NCI-H82 (cell line): ENCODE data around the gene NOTCH4.
"Not testable (repeated sequence)": the region's sequence is repeated elsewhere in the genome, so short reads cannot be mapped to it uniquely, and the experiment has no call there.

Experiments
- DNase-seq: peaks from one replicate; lab custom pipeline; 2025; lab: John Stamatoyannopoulos, UW

The NOTCH4 gene

GRCh38 chr6:32223258-32224235, at the start of gene NOTCH4:
TSS of gene NOTCH4 (minus strand) at chr6:32224067. CDS start at chr6:32223928, 139 bp downstream.
- no peak for DNase-seq

- no peak for DNase-seq
Measured at GRCh38 chr6:32271429-32271828, 47.6 kb upstream of the NOTCH4 start.

GRCh38 chr6:32268459-32268858, 44.6 kb upstream of the NOTCH4 start:
- not testable (repeated sequence) for DNase-seq

GRCh38 chr6:32267035-32267434, 43.2 kb upstream of the NOTCH4 start:
- DNase-seq: no peak

- DNase-seq: not testable (repeated sequence)
Measured at GRCh38 chr6:32257262-32257661, 33.4 kb upstream of the NOTCH4 start.

GRCh38 chr6:32255199-32256153, 31.6 kb upstream of the NOTCH4 start:
- DNase-seq: peak; percentile 40

GRCh38 chr6:32254761-32255198, 30.9 kb upstream of the NOTCH4 start:
- no peak for DNase-seq

- DNase-seq: no peak
Measured at GRCh38 chr6:32252331-32253009, 28.6 kb upstream of the NOTCH4 start.

- no peak for DNase-seq
Measured at GRCh38 chr6:32249262-32249661, 25.4 kb upstream of the NOTCH4 start.

GRCh38 chr6:32247401-32247800, 23.5 kb upstream of the NOTCH4 start:
- DNase-seq: no peak

GRCh38 chr6:32244946-32245398, 21.1 kb upstream of the NOTCH4 start:
- DNase-seq: peak; percentile 82

GRCh38 chr6:32244270-32244669, 20.4 kb upstream of the NOTCH4 start:
- DNase-seq: peak; percentile 72

GRCh38 chr6:32242318-32242813, 18.5 kb upstream of the NOTCH4 start:
- not testable (repeated sequence) for DNase-seq

- no peak for DNase-seq
Measured at GRCh38 chr6:32240686-32241085, 16.8 kb upstream of the NOTCH4 start.

GRCh38 chr6:32239462-32239861, 15.6 kb upstream of the NOTCH4 start:
- no peak for DNase-seq

GRCh38 chr6:32234934-32235333, 11.1 kb upstream of the NOTCH4 start:
- no peak for DNase-seq

- no peak for DNase-seq
Measured at GRCh38 chr6:32226434-32226833, 2.6 kb upstream of the NOTCH4 start.

- no peak for DNase-seq
Measured at GRCh38 chr6:32224696-32225095, 829 bp upstream of the NOTCH4 start.

GRCh38 chr6:32222333-32223230, 1.3 kb downstream of the NOTCH4 start:
- no peak for DNase-seq

- DNase-seq: no peak
Measured at GRCh38 chr6:32220021-32220420, 3.8 kb downstream of the NOTCH4 start.
